ENCODE data around the gene VANGL2.

- TF ChIP-seq GATA2 (IDR thresholded peaks at IDR 0.05; ENCODE audit: low read depth, low read length) (no peak), GATA3 (IDR thresholded peaks at IDR 0.05; ENCODE audit: low read depth, low read length) (no peak)
These were observed 37.4 kb upstream of the VANGL2 start for GRCh38 chr1:160363010-160363409.

Measured in SH-SY5Y (cell line).